Amniotic stem cell (primary cell): ENCODE data around the gene TENT5C.
"Not testable (repeated sequence)": the region's sequence is repeated elsewhere in the genome, so short reads cannot be mapped to it uniquely, and the experiment has no call there.

Source experiments
- DNase-seq: peaks from one replicate; lab custom pipeline; 2025; lab: John Stamatoyannopoulos, UW

TENT5C gene

GRCh38 chr1:117605774-117606648, at the start of gene TENT5C:
TENT5C (plus strand) TSS chr1:117606048; CDS start chr1:117622869, 16,821 bp downstream.
- DNase-seq = peak; percentile 96

- DNase-seq = no peak
Measured at GRCh38 chr1:117556341-117556740, 49.5 kb upstream of the TENT5C start.

- DNase-seq = no peak
Measured at GRCh38 chr1:117556976-117557375, 48.9 kb upstream of the TENT5C start.

- DNase-seq = not testable (repeated sequence)
Measured at GRCh38 chr1:117558451-117558850, 47.4 kb upstream of the TENT5C start.

GRCh38 chr1:117559139-117559538, 46.7 kb upstream of the TENT5C start:
- DNase-seq = no peak

- no peak for DNase-seq
Measured at GRCh38 chr1:117559985-117560384, 45.9 kb upstream of the TENT5C start.

- DNase-seq = no peak
Measured at GRCh38 chr1:117561071-117561470, 44.8 kb upstream of the TENT5C start.

GRCh38 chr1:117561551-117561950, 44.3 kb upstream of the TENT5C start:
- no peak for DNase-seq

GRCh38 chr1:117562581-117563491, 43.0 kb upstream of the TENT5C start:
- DNase-seq = no peak

- no peak for DNase-seq
Measured at GRCh38 chr1:117563492-117563875, 42.4 kb upstream of the TENT5C start.

GRCh38 chr1:117564227-117565075, 41.4 kb upstream of the TENT5C start:
- DNase-seq = no peak

GRCh38 chr1:117565076-117565556, 40.7 kb upstream of the TENT5C start:
- no peak for DNase-seq

- no peak for DNase-seq
Measured at GRCh38 chr1:117565745-117566455, 39.9 kb upstream of the TENT5C start.

GRCh38 chr1:117566556-117566955, 39.3 kb upstream of the TENT5C start:
- DNase-seq = no peak

GRCh38 chr1:117567435-117567834, 38.4 kb upstream of the TENT5C start:
- DNase-seq = no peak

GRCh38 chr1:117567976-117568375, 37.9 kb upstream of the TENT5C start:
- no peak for DNase-seq

- no peak for DNase-seq
Measured at GRCh38 chr1:117568999-117569398, 36.8 kb upstream of the TENT5C start.

- no peak for DNase-seq
Measured at GRCh38 chr1:117569856-117570255, 36.0 kb upstream of the TENT5C start.

- no peak for DNase-seq
Measured at GRCh38 chr1:117570988-117571409, 34.8 kb upstream of the TENT5C start.

GRCh38 chr1:117571496-117571895, 34.4 kb upstream of the TENT5C start:
- no peak for DNase-seq

GRCh38 chr1:117572546-117572945, 33.3 kb upstream of the TENT5C start:
- no peak for DNase-seq
